Bronchial epithelial cell (primary cell): ENCODE data around the gene CCDC85C. TPM values are rescaled to one million over a fixed set of nuclear protein-coding genes. Genes with fewer than 3 reads are reported as not detected.

Experiments
- DNase-seq: peaks from one replicate; pipeline ENCODE4 v3.0.0-alpha.2; 2010; ENCODE audit warnings: low read depth
- FAIRE-seq: peaks from 2 replicates; lab custom pipeline; 2011; peaks lifted over from hg19 to GRCh38; lab: Jason Lieb, UNC
- H3K27me3 ChIP-seq: 2 replicates; pipeline ENCODE4 v1.5.1; 2011; ENCODE audit warnings: low read length; ENCODE audit not compliant: control insufficient read depth, insufficient read depth
- H3K36me3 ChIP-seq: 2 replicates; pipeline ENCODE4 v1.5.1; 2011; ENCODE audit warnings: low read length; ENCODE audit not compliant: control insufficient read depth, insufficient read depth
- H3K4me3 ChIP-seq: 2 replicates; pipeline ENCODE4 v1.5.1; 2011; ENCODE audit warnings: mild to moderate bottlenecking, low read depth, low read length, control low read depth
- total RNA-seq: library from RNA; depleted of rRNA; stranded (reverse); fragments of >200 nt; gene quantifications from 2 replicates; pipeline ENCODE4 v1.2.1, GENCODE V29; 2014
- TF ChIP-seq, protein P1 (sequence below): IDR thresholded peaks from 2 replicates; pipeline ENCODE4 v1.5.1; 2011; ENCODE audit warnings: mild to moderate bottlenecking, moderate library complexity, low read length, control low read depth, inconsistent platforms; ENCODE audit not compliant: insufficient read depth, severe bottlenecking

The CCDC85C gene
- total RNA-seq, 1 donor from 2014 or later: 26.6 TPM

DNA sequence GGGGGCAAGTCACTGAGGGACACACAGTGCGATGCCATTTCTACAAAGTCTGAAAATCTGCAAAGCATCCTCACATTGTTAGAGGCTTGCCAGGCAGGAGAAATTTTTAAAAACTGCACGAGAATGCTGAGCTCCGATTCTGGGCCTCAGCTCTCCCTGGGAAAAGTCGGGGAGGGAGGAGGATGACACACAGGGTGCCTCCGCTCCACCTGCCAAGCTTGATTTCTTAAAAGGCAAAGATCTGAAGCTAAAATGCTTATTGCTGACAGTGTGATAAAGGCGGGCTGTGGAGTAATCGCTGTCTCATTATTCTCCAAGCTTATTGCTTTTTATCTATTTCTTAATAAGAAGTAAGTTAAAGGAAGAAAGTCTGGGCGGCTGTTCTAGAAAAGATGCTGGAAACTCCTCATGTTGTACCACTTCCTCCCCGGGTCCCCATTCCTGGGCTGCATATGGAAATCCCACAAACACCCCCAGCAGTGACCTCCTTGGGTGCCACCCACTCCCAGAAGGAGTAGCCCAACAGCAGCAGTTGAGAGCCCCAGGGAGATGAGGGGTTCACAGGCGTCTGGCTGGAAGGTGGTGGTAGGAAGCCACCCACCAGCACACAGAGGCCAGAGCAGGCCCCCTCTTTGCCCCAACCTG, 55.0 kb downstream of the CCDC85C start:
- H3K36me3 ChIP-seq: no peaks in the 10 kb centered on the region
- no peak for FAIRE-seq

DNA sequence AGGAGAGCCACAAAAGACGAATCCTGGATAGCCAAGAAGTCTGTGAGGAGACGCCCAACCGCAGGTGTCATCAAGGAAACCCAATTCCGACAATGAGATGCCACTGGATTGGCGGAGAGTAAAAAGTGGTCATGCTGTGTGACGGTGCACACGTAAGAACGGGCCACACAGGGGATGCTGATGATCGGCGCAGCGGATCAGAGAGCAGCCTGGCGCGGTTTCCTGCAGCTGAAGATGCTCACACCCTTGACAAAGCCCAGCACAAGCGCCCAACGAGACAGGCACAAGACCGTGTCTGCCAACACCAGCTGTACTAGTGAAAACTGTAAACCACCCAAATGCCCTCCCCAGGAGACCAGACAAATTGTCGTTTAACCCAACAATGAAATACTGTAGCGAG, 55.8 kb downstream of the CCDC85C start:
- FAIRE-seq: no peak
- TF ChIP-seq, protein P1, sequence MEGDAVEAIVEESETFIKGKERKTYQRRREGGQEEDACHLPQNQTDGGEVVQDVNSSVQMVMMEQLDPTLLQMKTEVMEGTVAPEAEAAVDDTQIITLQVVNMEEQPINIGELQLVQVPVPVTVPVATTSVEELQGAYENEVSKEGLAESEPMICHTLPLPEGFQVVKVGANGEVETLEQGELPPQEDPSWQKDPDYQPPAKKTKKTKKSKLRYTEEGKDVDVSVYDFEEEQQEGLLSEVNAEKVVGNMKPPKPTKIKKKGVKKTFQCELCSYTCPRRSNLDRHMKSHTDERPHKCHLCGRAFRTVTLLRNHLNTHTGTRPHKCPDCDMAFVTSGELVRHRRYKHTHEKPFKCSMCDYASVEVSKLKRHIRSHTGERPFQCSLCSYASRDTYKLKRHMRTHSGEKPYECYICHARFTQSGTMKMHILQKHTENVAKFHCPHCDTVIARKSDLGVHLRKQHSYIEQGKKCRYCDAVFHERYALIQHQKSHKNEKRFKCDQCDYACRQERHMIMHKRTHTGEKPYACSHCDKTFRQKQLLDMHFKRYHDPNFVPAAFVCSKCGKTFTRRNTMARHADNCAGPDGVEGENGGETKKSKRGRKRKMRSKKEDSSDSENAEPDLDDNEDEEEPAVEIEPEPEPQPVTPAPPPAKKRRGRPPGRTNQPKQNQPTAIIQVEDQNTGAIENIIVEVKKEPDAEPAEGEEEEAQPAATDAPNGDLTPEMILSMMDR: no peak
- no peak overlapping the region for H3K4me3 ChIP-seq
- H3K36me3 ChIP-seq: no peaks in the 10 kb centered on the region
- no peaks in the 10 kb centered on the region for H3K27me3 ChIP-seq
- no peak for DNase-seq

More for the DNA sequence above, 55.0 kb downstream of the CCDC85C start:
- Histone ChIP-seq H3K4me3 (no peak overlapping the region), H3K27me3 (no peaks in the 10 kb centered on the region)
- DNase-seq: no peak
- TF ChIP-seq, protein P1: no peak

DNA sequence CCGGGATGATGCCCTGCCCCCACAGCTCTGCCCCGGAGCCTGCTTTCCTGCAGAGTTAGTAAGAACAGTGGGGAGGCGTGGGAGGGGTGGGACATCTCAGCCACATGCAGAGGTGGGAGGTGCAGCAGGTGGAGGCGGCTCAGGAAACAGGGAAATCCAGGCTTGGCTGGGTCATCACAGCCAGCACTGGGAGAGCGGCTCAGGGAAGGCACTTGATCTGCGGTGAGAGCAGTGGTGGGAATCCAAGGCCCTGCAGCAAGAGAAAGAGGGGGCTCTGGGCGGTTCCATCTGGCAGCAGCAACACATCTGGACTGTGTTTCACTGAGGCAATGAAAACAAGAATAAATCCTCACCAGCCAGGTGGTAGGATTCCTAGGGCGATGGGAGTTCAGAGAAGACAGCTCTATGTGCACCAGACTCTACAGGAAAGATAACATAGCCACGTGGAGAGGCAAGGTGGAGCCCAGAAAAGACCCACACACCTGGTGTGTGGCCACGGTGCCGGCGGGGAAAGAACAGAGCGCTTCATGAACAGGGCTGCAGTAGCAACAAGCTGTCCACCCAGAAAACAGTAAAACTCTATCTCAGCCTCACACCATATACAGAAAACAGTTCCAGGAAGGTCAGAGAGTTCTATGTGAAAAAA, 57.6 kb downstream of the CCDC85C start:
- Histone ChIP-seq H3K4me3 (no peak overlapping the region), H3K27me3 (no peaks in the 10 kb centered on the region), H3K36me3 (no peaks in the 10 kb centered on the region)
- no peak for DNase-seq
- FAIRE-seq: no peak
- TF ChIP-seq, protein P1: no peak

DNA sequence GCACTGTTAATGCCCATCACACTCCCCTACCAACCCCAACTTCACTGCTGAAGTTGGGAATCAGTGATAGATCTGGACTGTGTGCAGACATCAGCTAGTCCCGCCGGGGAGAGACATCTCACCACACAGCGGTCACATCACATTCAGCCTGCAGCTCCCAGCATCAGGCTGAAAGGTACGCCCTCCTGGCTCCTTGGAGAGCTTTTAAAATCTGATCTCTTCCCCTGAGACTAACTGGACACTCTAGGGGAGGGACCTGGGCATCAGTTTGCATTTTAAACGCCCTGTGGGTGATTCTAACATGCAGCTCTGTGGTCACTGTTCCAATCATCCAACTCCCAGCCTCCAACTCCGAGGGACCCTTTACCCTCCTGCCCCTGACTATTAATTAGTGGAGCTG, 58.4 kb downstream of the CCDC85C start:
- TF ChIP-seq, protein P1: no peak

DNA sequence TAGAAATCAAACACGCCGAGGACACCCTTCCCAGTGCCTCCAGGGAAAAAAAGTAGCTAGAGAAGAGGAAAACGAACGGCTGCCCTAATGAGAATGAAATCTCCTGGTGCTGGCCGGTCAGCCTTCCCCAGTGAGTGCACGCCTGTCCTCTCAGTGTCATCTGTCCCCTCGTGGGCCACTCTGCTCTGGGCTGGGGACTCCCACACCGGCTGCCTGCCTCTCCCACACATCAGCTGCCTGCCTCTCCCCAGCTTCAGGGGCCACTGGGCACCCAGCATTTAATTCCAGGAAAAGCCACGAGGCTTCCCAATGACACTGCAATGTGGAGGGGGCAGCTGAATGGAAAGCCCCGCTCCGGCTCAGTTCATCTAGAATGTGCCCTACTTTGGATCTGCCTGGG, 59.0 kb downstream of the CCDC85C start:
- no peak for DNase-seq
- TF ChIP-seq, protein P1: no peak
- H3K4me3 ChIP-seq: no peak overlapping the region
- H3K27me3 ChIP-seq: no peaks in the 10 kb centered on the region
- FAIRE-seq: no peak
- H3K36me3 ChIP-seq: no peaks in the 10 kb centered on the region

More for the DNA sequence above, 58.4 kb downstream of the CCDC85C start:
- Histone ChIP-seq H3K27me3 (no peaks in the 10 kb centered on the region), H3K4me3 (no peak overlapping the region), H3K36me3 (no peaks in the 10 kb centered on the region)
- DNase-seq (no peak), FAIRE-seq (no peak)

DNA sequence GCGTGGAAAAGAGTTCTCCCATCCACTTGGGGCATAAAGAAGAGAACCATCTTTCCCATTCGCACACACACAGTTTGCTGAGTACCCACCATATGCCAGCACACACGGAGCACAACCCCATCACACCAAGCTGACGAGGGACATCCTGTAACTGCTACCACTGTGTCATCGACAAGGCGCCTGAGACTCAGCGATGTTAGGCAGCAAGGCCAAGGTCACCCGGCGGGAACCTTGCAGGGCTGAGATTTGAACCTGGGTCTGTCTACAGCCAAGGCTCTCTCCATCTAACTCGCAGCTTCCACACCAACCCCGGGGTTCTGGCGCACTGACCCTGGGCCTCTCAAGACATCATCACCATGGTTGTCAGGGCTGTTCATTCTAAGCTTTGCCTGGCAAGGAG, 60.0 kb downstream of the CCDC85C start:
- FAIRE-seq: peak; percentile 23
- TF ChIP-seq, protein P1: no peak
- H3K4me3 ChIP-seq: no peak overlapping the region

More for the DNA sequence above, 60.0 kb downstream of the CCDC85C start:
- H3K36me3 ChIP-seq: no peaks in the 10 kb centered on the region
- no peak for DNase-seq
- no peaks in the 10 kb centered on the region for H3K27me3 ChIP-seq
